GM23338 (cell line): ENCODE data around the gene CERS1. TPM values are rescaled to one million over a fixed set of nuclear protein-coding genes. Genes with fewer than 3 reads are reported as not detected.

Experiments
- ATAC-seq: fragments of 200-7000 bp; cut with Tn5 transposase; 3 replicates; pipeline ENCODE4 v1.9.1; 2020
- DNase-seq: peaks from one replicate; pipeline ENCODE4 v3.0.0-alpha.2; 2015; ENCODE audit warnings: low spot score
- H2AFZ ChIP-seq: fragments of 200-600 bp; sonication (generic); 2 replicates; pipeline ENCODE4 v1.8.0; 2016; ENCODE audit warnings: antibody characterized with exemption, mild to moderate bottlenecking, moderate library complexity
- H3F3A ChIP-seq: fragments of 200-600 bp; sonication (generic); replicated peaks from 2 replicates; pipeline ENCODE4 v1.8.0; 2017; ENCODE audit warnings: antibody characterized with exemption, mixed run types, low read depth
- H3K27ac ChIP-seq: fragments of 200-600 bp; sonication (generic); 2 replicates; pipeline ENCODE4 v1.6.1; 2016; ENCODE audit warnings: low read depth
- H3K27me3 ChIP-seq: fragments of 200-600 bp; sonication (generic); 2 replicates; pipeline ENCODE4 v1.8.0; 2016; ENCODE audit warnings: mild to moderate bottlenecking, mixed run types, moderate library complexity; ENCODE audit not compliant: insufficient read depth
- H3K36me3 ChIP-seq: fragments of 200-600 bp; sonication (generic); 2 replicates; pipeline ENCODE4 v1.8.0; 2016; ENCODE audit warnings: mild to moderate bottlenecking; ENCODE audit not compliant: insufficient read depth
- H3K4me1 ChIP-seq: fragments of 200-600 bp; sonication (generic); 2 replicates; pipeline ENCODE4 v1.8.0; 2016; ENCODE audit warnings: mild to moderate bottlenecking, moderate library complexity; ENCODE audit not compliant: insufficient read depth
- H3K4me2 ChIP-seq: fragments of 200-600 bp; sonication (generic); 2 replicates; pipeline ENCODE4 v1.7.1; 2017; ENCODE audit warnings: mixed run types
- H3K4me3 ChIP-seq: fragments of 200-600 bp; sonication (generic); 2 replicates; pipeline ENCODE4 v1.6.1; 2016; ENCODE audit warnings: mixed run types
- H3K79me2 ChIP-seq: fragments of 200-600 bp; sonication (generic); replicated peaks from 2 replicates; pipeline ENCODE4 v1.8.0; 2017; ENCODE audit warnings: mild to moderate bottlenecking; ENCODE audit not compliant: insufficient read depth
- H3K9me2 ChIP-seq: fragments of 200-600 bp; sonication (generic); 2 replicates; pipeline ENCODE4 v1.8.0; 2017; ENCODE audit not compliant: insufficient read depth
- H4K20me1 ChIP-seq: fragments of 200-600 bp; sonication (generic); replicated peaks from 2 replicates; pipeline ENCODE4 v1.8.0; 2017; ENCODE audit warnings: mild to moderate bottlenecking; ENCODE audit not compliant: insufficient read depth
- H3K27ac Mint-ChIP-seq: 2 replicates; pipeline ENCODE4 v1.8.0; 2020; ENCODE audit warnings: inconsistent platforms, mild to moderate bottlenecking, moderate library complexity, mixed read lengths
- H3K27me3 Mint-ChIP-seq: 3 replicates; pipeline ENCODE4 v1.8.0; 2022; ENCODE audit warnings: low read depth, mild to moderate bottlenecking, moderate library complexity, mixed read lengths, inconsistent platforms; ENCODE audit not compliant: insufficient read depth, poor library complexity
- H3K36me3 Mint-ChIP-seq: 3 replicates; pipeline ENCODE4 v1.8.0; 2021; ENCODE audit warnings: low read depth, mild to moderate bottlenecking, inconsistent platforms, moderate library complexity, mixed read lengths
- H3K4me1 Mint-ChIP-seq: 3 replicates; pipeline ENCODE4 v1.8.0; 2020; ENCODE audit warnings: mild to moderate bottlenecking, inconsistent platforms, mixed read lengths
- H3K4me3 Mint-ChIP-seq: 3 replicates; pipeline ENCODE4 v1.8.0; 2021; ENCODE audit warnings: moderate library complexity, mild to moderate bottlenecking, inconsistent platforms, mixed read lengths
- H3K9me3 Mint-ChIP-seq: 3 replicates; pipeline ENCODE4 v1.8.0; 2020; ENCODE audit warnings: moderate library complexity, mild to moderate bottlenecking, inconsistent platforms, mixed read lengths
- CTCF ChIP-seq, 2 experiments: fragments of 200-600 bp in 1 of 2; sonication (generic) in 1 of 2; conservative IDR thresholded peaks; 2 replicates each; pipeline versions ENCODE4 v1.5.1 to v1.6.1; 2016 to 2017; ENCODE audit warnings: antibody characterized with exemption in 2 of 2, low read depth in 2 of 2, mild to moderate bottlenecking in 2 of 2, moderate library complexity in 1 of 2
- EZH2 ChIP-seq: fragments of 200-600 bp; sonication (generic); IDR thresholded peaks from one replicate; pipeline ENCODE4 v1.8.0; 2017; ENCODE audit warnings: antibody characterized with exemption, mild to moderate bottlenecking, low read depth; ENCODE audit not compliant: unreplicated experiment
- EZH2phosphoT487 ChIP-seq: fragments of 200-600 bp; sonication (generic); IDR thresholded peaks from one replicate; pipeline ENCODE4 v1.8.1; 2018; ENCODE audit warnings: antibody characterized with exemption; ENCODE audit not compliant: unreplicated experiment
- JUNB ChIP-seq: IDR thresholded peaks from one replicate; pipeline ENCODE4 v1.6.1; 2016; ENCODE audit warnings: antibody characterized with exemption; ENCODE audit not compliant: unreplicated experiment
- NANOG ChIP-seq: IDR thresholded peaks from 2 replicates; pipeline ENCODE4 v1.6.1; 2016; ENCODE audit warnings: antibody characterized with exemption, borderline replicate concordance
- REST ChIP-seq: IDR thresholded peaks from one replicate; pipeline ENCODE4 v1.6.1; 2018; ENCODE audit warnings: antibody characterized with exemption; ENCODE audit not compliant: unreplicated experiment
- ZNF114 ChIP-seq: fragments of 250-450 bp; sonication (Bioruptor Pico); IDR thresholded peaks from 2 replicates; pipeline ENCODE4 v1.5.0; 2020; ENCODE audit warnings: mild to moderate bottlenecking, moderate library complexity
- polyA plus RNA-seq: library from polyadenylated mRNA; unstranded; fragments of >200 nt; fragmentation: Nextera tagmentation; extraction: Ambion mirVana; gene quantifications from 2 replicates; pipeline ENCODE4 v1.2.1, GENCODE V29; 2016
- total RNA-seq: library from RNA; depleted of rRNA; stranded (reverse); fragments of >200 nt; shearing (Covaris generic); gene quantifications from 2 replicates; pipeline ENCODE4 v1.2.3, GENCODE V29; 2014
- TF ChIP-seq, protein P1 (sequence below): fragments of 250-450 bp; sonication (Bioruptor Pico); IDR thresholded peaks from 2 replicates; pipeline ENCODE4 v1.5.0; 2020; ENCODE audit warnings: mild to moderate bottlenecking, moderate library complexity
- TF ChIP-seq, protein P2 (sequence below): IDR thresholded peaks from 2 replicates; pipeline ENCODE4 v1.6.1; 2016; ENCODE audit warnings: antibody characterized with exemption

The CERS1 gene
- total and polyA plus RNA-seq, 2 experiments from 2014 or later = 11.1 to 12.2 TPM

GRCh38 chr19:18924684-18925213, 28.8 kb upstream of the CERS1 start:
- Mint-ChIP-seq H3K36me3 (peaks cover 62% of the 10 kb centered on the region), H3K27ac (no peak overlapping the region), H3K27me3 (peaks cover 12% of the 10 kb centered on the region), H3K9me3 (no peaks in the 10 kb centered on the region; the same call in 2 of the 3 replicates), H3K4me3 (no peak overlapping the region), H3K4me1 (peaks cover 3% of the 10 kb centered on the region)
- Histone ChIP-seq H3K4me2 (no peak overlapping the region), H3K27ac (no peak overlapping the region), H4K20me1 (no peaks in the 10 kb centered on the region; the same call in 1 of the 2 replicates), H3K4me1 (0 out of 2 replicates have a peak, but pooled peaks cover 4% of the 10 kb centered on the region), H3K36me3 (no peaks in the 10 kb centered on the region; the same call in 1 of the 2 replicates), H3K4me3 (no peak overlapping the region), H3K27me3 (no peaks in the 10 kb centered on the region), H3F3A (no peaks in the 10 kb centered on the region), H2AFZ (no peak overlapping the region), H3K79me2 (peaks cover 14% of the 10 kb centered on the region), H3K9me2 (no peaks in the 10 kb centered on the region)
- DNase-seq (no peak), ATAC-seq (no peak)
- TF ChIP-seq ZNF114 (CRISPR knock-in tag) (no peak), EZH2phosphoT487 (no peak), CTCF (conservative IDR thresholded peaks at IDR 0.05; ENCODE audit: low read depth in 2 of 2) (no peak), REST (no peak), EZH2 (no peak), NANOG (no peak), JUNB (no peak)
- TF ChIP-seq, protein P1, sequence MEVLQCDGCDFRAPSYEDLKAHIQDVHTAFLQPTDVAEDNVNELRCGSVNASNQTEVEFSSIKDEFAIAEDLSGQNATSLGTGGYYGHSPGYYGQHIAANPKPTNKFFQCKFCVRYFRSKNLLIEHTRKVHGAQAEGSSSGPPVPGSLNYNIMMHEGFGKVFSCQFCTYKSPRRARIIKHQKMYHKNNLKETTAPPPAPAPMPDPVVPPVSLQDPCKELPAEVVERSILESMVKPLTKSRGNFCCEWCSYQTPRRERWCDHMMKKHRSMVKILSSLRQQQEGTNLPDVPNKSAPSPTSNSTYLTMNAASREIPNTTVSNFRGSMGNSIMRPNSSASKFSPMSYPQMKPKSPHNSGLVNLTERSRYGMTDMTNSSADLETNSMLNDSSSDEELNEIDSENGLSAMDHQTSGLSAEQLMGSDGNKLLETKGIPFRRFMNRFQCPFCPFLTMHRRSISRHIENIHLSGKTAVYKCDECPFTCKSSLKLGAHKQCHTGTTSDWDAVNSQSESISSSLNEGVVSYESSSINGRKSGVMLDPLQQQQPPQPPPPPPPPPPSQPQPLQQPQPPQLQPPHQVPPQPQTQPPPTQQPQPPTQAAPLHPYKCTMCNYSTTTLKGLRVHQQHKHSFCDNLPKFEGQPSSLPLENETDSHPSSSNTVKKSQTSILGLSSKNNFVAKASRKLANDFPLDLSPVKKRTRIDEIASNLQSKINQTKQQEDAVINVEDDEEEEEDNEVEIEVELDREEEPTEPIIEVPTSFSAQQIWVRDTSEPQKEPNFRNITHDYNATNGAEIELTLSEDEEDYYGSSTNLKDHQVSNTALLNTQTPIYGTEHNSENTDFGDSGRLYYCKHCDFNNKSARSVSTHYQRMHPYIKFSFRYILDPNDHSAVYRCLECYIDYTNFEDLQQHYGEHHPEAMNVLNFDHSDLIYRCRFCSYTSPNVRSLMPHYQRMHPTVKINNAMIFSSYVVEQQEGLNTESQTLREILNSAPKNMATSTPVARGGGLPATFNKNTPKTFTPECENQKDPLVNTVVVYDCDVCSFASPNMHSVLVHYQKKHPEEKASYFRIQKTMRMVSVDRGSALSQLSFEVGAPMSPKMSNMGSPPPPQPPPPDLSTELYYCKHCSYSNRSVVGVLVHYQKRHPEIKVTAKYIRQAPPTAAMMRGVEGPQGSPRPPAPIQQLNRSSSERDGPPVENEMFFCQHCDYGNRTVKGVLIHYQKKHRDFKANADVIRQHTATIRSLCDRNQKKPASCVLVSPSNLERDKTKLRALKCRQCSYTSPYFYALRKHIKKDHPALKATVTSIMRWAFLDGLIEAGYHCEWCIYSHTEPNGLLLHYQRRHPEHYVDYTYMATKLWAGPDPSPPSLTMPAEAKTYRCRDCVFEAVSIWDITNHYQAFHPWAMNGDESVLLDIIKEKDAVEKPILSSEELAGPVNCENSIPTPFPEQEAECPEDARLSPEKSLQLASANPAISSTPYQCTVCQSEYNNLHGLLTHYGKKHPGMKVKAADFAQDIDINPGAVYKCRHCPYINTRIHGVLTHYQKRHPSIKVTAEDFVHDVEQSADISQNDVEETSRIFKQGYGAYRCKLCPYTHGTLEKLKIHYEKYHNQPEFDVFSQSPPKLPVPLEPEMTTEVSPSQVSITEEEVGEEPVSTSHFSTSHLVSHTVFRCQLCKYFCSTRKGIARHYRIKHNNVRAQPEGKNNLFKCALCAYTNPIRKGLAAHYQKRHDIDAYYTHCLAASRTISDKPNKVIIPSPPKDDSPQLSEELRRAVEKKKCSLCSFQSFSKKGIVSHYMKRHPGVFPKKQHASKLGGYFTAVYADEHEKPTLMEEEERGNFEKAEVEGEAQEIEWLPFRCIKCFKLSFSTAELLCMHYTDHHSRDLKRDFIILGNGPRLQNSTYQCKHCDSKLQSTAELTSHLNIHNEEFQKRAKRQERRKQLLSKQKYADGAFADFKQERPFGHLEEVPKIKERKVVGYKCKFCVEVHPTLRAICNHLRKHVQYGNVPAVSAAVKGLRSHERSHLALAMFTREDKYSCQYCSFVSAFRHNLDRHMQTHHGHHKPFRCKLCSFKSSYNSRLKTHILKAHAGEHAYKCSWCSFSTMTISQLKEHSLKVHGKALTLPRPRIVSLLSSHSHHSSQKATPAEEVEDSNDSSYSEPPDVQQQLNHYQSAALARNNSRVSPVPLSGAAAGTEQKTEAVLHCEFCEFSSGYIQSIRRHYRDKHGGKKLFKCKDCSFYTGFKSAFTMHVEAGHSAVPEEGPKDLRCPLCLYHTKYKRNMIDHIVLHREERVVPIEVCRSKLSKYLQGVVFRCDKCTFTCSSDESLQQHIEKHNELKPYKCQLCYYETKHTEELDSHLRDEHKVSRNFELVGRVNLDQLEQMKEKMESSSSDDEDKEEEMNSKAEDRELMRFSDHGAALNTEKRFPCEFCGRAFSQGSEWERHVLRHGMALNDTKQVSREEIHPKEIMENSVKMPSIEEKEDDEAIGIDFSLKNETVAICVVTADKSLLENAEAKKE (CRISPR knock-in tag) = no peak
- TF ChIP-seq, protein P2, sequence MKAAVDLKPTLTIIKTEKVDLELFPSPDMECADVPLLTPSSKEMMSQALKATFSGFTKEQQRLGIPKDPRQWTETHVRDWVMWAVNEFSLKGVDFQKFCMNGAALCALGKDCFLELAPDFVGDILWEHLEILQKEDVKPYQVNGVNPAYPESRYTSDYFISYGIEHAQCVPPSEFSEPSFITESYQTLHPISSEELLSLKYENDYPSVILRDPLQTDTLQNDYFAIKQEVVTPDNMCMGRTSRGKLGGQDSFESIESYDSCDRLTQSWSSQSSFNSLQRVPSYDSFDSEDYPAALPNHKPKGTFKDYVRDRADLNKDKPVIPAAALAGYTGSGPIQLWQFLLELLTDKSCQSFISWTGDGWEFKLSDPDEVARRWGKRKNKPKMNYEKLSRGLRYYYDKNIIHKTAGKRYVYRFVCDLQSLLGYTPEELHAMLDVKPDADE = no peak
